Activated CD8-positive, alpha-beta T cell treated with anti-CD3 and anti-CD28 coated beads, Interleukin-2, amount 10 ng/mL, durations not matched to agents 7 days and 5 days (primary cell): ENCODE measurements around the gene SRCAP. TPM values are rescaled to one million over a fixed set of nuclear protein-coding genes. Genes with fewer than 3 reads are reported as not detected.
"Not testable (repeated sequence)": the region's sequence is repeated elsewhere in the genome, so short reads cannot be mapped to it uniquely, and the experiment has no call there.

Experiments
- ATAC-seq: fragments of 150-1000 bp; cut with Tn5 transposase; one replicate; pipeline ENCODE4 v1.10.0; 2021; ENCODE audit warnings: moderate library complexity
- CTCF ChIA-PET: fragments of 350-600 bp; sonication (Branson Sonifier 250); formaldehyde crosslinking; loops from one replicate; lab custom pipeline; 2021; ENCODE audit warnings: antibody characterized with exemption; lab: Charles Lee
- POLR2A ChIA-PET: fragments of 350-600 bp; sonication (Branson Sonifier 250); formaldehyde crosslinking; loops from one replicate; lab custom pipeline; 2021; ENCODE audit warnings: antibody characterized with exemption; lab: Charles Lee
- DNase-seq: peaks from one replicate; pipeline ENCODE4 v3.0.0-alpha.2; 2020
- H3K27ac Mint-ChIP-seq: one replicate; pipeline ENCODE4 v1.8.0; 2021; ENCODE audit warnings: mild to moderate bottlenecking, mixed read lengths
- H3K27me3 Mint-ChIP-seq: one replicate; pipeline ENCODE4 v1.8.0; 2021; ENCODE audit warnings: low read depth, mixed read lengths
- H3K36me3 Mint-ChIP-seq: one replicate; pipeline ENCODE4 v1.8.0; 2021; ENCODE audit warnings: low read depth, mixed read lengths
- H3K4me1 Mint-ChIP-seq: one replicate; pipeline ENCODE4 v1.8.0; 2021; ENCODE audit warnings: low read depth, mixed read lengths
- H3K4me3 Mint-ChIP-seq: one replicate; pipeline ENCODE4 v1.8.0; 2021; ENCODE audit warnings: mild to moderate bottlenecking, mixed read lengths
- H3K9me3 Mint-ChIP-seq: one replicate; pipeline ENCODE4 v1.8.0; 2022; ENCODE audit warnings: mixed read lengths; ENCODE audit not compliant: insufficient read depth
- total RNA-seq, 2 experiments: library from RNA; stranded (reverse); gene quantifications; one replicate each; pipeline ENCODE4 v1.2.3, GENCODE V29; 2021

The SRCAP gene
- total RNA-seq, 2 experiments from 2014 or later: 75.2 to 76.0 TPM

DNA sequence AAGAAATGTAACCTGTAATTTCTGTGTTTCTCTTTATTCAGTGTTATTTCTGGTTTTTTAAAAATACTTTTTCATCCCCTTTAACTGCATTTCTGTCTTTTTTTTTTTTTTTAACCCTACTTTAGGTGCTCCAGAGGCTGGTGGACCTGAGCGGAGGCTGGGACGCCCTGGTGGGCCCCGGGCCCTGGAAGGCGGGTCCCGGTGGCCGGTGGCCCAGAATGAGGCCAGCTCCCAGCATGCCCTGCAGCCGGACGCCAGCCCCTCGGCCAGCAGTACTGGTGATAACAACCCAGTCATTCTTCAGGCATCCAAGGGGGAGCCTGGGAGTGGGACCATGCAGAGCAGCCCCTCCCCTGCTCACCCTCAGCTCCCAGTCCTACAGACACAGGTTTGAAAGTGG lies 1.5 kb downstream of the SRCAP start:
- ATAC-seq (no peak), DNase-seq (no peak)
- Mint-ChIP-seq H3K4me3 (peak overlapping the region; percentile 97), H3K4me1 (peaks cover 33% of the 10 kb centered on the region), H3K36me3 (peaks cover 41% of the 10 kb centered on the region), H3K9me3 (no peaks in the 10 kb centered on the region), H3K27me3 (no peaks in the 10 kb centered on the region), H3K27ac (no peak overlapping the region)
- ChIA-PET CTCF (no interaction called here), POLR2A (no interaction called here)

- no peak for DNase-seq
- H3K27me3 Mint-ChIP-seq: no peaks in the 10 kb centered on the region
- ChIA-PET CTCF (no interaction called here), POLR2A (no interaction called here)
- H3K36me3 Mint-ChIP-seq: peaks cover 44% of the 10 kb centered on the region
- no peak overlapping the region for H3K4me3 Mint-ChIP-seq
- no peaks in the 10 kb centered on the region for H3K9me3 Mint-ChIP-seq
- no peak for ATAC-seq
- peaks cover 31% of the 10 kb centered on the region for H3K4me1 Mint-ChIP-seq
- H3K27ac Mint-ChIP-seq: no peak overlapping the region
Measured at GRCh38 chr16:30700971-30701370, 2.0 kb downstream of the SRCAP start.

GRCh38 chr16:30703071-30703470 lies 4.1 kb downstream of the SRCAP start:
- POLR2A ChIA-PET: interaction anchor here (1.3 kb wide), 1 partner anchor 17 kb away, joined by 4 read pairs; no protein-coding TSS in a partner anchor
- not testable (repeated sequence) for H3K27me3 Mint-ChIP-seq, DNase-seq, H3K9me3 Mint-ChIP-seq, ATAC-seq, H3K27ac Mint-ChIP-seq, H3K4me3 Mint-ChIP-seq
- Mint-ChIP-seq H3K36me3 (peaks cover 62% of the 10 kb centered on the region), H3K4me1 (peaks cover 22% of the 10 kb centered on the region)
- CTCF ChIA-PET: interaction anchor here (1.6 kb wide), 1 partner anchor 9 kb away, joined by 3 read pairs; no protein-coding TSS in a partner anchor

- H3K27me3 Mint-ChIP-seq: no peaks in the 10 kb centered on the region
- CTCF ChIA-PET: no interaction called here
- H3K27ac Mint-ChIP-seq: no peak overlapping the region
- DNase-seq (no peak), ATAC-seq (no peak)
- POLR2A ChIA-PET: interaction anchor here (1.3 kb wide), 1 partner anchor 18 kb away, joined by 4 read pairs; no protein-coding TSS in a partner anchor
- H3K9me3 Mint-ChIP-seq: no peaks in the 10 kb centered on the region
- peaks cover 22% of the 10 kb centered on the region for H3K4me1 Mint-ChIP-seq
- no peak overlapping the region for H3K4me3 Mint-ChIP-seq
- peaks cover 65% of the 10 kb centered on the region for H3K36me3 Mint-ChIP-seq
Measured at GRCh38 chr16:30703971-30704370, 5.0 kb downstream of the SRCAP start.

DNA sequence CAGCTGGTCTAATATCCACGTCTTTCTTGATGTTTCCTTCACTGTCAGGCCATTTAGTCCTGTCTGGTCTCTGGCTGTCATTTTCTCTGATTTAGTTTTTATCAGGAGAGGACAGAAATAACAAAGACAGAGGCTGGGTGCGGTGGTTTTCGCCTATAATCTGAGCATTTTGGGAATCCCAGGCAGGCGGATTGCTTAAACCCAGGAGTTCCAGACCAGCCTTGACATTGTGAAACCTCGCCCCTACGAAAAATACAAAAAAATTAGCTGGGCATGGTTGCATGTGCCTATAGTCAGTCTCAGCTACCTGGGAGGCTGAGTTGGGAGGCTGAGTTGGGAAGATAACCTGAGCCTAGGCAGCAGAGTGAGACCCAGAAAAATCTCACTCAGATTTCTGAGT lies 7.1 kb downstream of the SRCAP start:
- no peaks in the 10 kb centered on the region for H3K9me3 Mint-ChIP-seq
- H3K27ac Mint-ChIP-seq: no peak overlapping the region
- H3K36me3 Mint-ChIP-seq: peaks cover 67% of the 10 kb centered on the region
- POLR2A ChIA-PET: interaction anchor here (0.6 kb wide), 1 partner anchor 201 kb away, joined by 3 read pairs; no protein-coding TSS in a partner anchor
- DNase-seq: no peak
- H3K4me1 Mint-ChIP-seq: peaks cover 6% of the 10 kb centered on the region
- H3K27me3 Mint-ChIP-seq: no peaks in the 10 kb centered on the region
- no peak overlapping the region for H3K4me3 Mint-ChIP-seq
- CTCF ChIA-PET: interaction anchor here (0.8 kb wide), 1 partner anchor 12 kb away, joined by 3 read pairs; no protein-coding TSS in a partner anchor
- ATAC-seq: no peak

GRCh38 chr16:30710971-30711370 lies 12.0 kb downstream of the SRCAP start:
- ChIA-PET CTCF (interaction anchor here (1.3 kb wide), 1 partner anchor 104 kb away, joined by 3 read pairs; no protein-coding TSS in a partner anchor), POLR2A (no interaction called here)
- Mint-ChIP-seq H3K27me3 (no peaks in the 10 kb centered on the region), H3K4me1 (peaks cover 24% of the 10 kb centered on the region), H3K27ac (no peak overlapping the region), H3K4me3 (no peak overlapping the region), H3K9me3 (no peaks in the 10 kb centered on the region), H3K36me3 (peaks cover 81% of the 10 kb centered on the region)
- DNase-seq (no peak), ATAC-seq (no peak)

DNA sequence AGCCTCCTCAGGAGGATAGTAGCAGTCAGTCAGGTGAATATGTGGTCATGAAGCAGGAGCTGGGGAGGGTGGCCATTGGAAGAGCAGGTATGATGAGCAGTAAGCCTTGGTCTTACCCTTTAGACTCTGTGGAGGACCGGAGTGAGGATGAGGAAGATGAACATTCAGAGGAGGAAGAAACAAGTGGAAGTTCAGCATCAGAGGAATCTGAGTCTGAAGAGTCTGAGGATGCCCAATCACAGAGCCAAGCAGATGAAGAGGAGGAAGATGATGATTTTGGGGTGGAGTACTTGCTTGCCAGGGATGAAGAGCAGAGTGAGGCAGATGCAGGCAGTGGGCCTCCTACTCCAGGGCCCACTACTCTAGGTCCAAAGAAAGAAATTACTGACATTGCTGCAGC lies 12.7 kb downstream of the SRCAP start:
- no peaks in the 10 kb centered on the region for H3K27me3 Mint-ChIP-seq
- ATAC-seq (no peak), DNase-seq (no peak)
- CTCF ChIA-PET: interaction anchor here (1.3 kb wide), 1 partner anchor 103 kb away, joined by 3 read pairs; no protein-coding TSS in a partner anchor
- POLR2A ChIA-PET: no interaction called here
- no peaks in the 10 kb centered on the region for H3K9me3 Mint-ChIP-seq
- no peak overlapping the region for H3K4me3 Mint-ChIP-seq
- H3K36me3 Mint-ChIP-seq: peaks cover 84% of the 10 kb centered on the region
- H3K4me1 Mint-ChIP-seq: peaks cover 31% of the 10 kb centered on the region
- H3K27ac Mint-ChIP-seq: no peak overlapping the region

GRCh38 chr16:30715750-30716445 lies 16.9 kb downstream of the SRCAP start:
- peak; percentile 97 for ATAC-seq
- H3K27me3 Mint-ChIP-seq: no peaks in the 10 kb centered on the region
- POLR2A ChIA-PET: interaction anchor here (1.0 kb wide), 2 partner anchors 26 to 32 kb away, joined by 3 to 4 read pairs; partner anchors contain the start of gene PHKG2
- peaks cover 72% of the 10 kb centered on the region for H3K36me3 Mint-ChIP-seq
- peak overlapping the region; percentile 91 for H3K27ac Mint-ChIP-seq
- peak; percentile 65 for DNase-seq
- peak overlapping the region; percentile 24 for H3K4me3 Mint-ChIP-seq
- peaks cover 38% of the 10 kb centered on the region for H3K4me1 Mint-ChIP-seq
- H3K9me3 Mint-ChIP-seq: no peaks in the 10 kb centered on the region
- CTCF ChIA-PET: no interaction called here

DNA sequence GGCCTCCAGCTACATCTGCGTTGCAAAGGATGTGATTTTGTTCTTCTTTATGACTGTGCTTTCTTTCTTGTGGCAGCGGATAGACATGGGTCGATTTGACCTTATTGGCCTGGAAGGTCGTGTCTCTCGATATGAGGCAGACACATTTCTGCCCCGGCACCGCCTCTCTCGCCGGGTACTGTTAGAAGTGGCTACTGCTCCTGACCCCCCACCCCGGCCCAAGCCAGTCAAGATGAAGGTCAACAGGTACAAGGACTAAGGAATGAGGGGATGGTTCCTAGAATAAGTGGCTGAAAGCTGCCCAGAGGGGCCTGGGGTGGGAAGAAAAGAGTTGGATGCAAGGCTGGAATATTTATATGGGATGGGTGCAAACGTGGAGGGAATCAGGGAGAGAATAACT lies 21.1 kb downstream of the SRCAP start:
- DNase-seq (no peak), ATAC-seq (no peak)
- peaks cover 21% of the 10 kb centered on the region for H3K4me1 Mint-ChIP-seq
- POLR2A ChIA-PET: no interaction called here
- CTCF ChIA-PET: interaction anchor here (0.7 kb wide), 1 partner anchor 95 kb away, joined by 3 read pairs; no protein-coding TSS in a partner anchor
- no peak overlapping the region for H3K4me3 Mint-ChIP-seq
- H3K27me3 Mint-ChIP-seq: no peaks in the 10 kb centered on the region
- no peaks in the 10 kb centered on the region for H3K9me3 Mint-ChIP-seq
- H3K27ac Mint-ChIP-seq: peak overlapping the region; percentile 10
- peaks cover 75% of the 10 kb centered on the region for H3K36me3 Mint-ChIP-seq

DNA sequence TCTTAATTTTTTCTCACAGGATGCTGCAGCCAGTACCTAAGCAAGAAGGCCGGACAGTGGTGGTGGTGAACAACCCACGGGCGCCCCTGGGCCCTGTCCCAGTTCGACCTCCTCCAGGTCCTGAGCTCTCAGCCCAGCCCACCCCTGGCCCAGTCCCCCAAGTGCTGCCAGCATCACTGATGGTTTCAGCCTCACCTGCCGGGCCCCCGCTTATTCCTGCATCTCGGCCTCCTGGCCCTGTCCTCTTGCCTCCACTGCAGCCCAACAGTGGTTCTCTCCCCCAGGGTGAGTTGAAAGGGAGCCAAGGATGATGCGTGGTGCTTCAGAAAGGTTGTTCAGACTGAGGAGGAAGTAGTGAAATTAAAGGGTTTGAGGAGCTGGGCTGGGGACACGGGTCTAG lies 21.7 kb downstream of the SRCAP start:
- ATAC-seq: no peak
- H3K9me3 Mint-ChIP-seq: no peaks in the 10 kb centered on the region
- H3K4me1 Mint-ChIP-seq: peaks cover 17% of the 10 kb centered on the region
- H3K27me3 Mint-ChIP-seq: no peaks in the 10 kb centered on the region
- DNase-seq: no peak
- CTCF ChIA-PET: no interaction called here
- no peak overlapping the region for H3K4me3 Mint-ChIP-seq
- H3K27ac Mint-ChIP-seq: peak overlapping the region; percentile 13
- peaks cover 77% of the 10 kb centered on the region for H3K36me3 Mint-ChIP-seq
- POLR2A ChIA-PET: interaction anchor here (1.3 kb wide), 1 partner anchor 11 kb away, joined by 3 read pairs; no protein-coding TSS in a partner anchor

DNA sequence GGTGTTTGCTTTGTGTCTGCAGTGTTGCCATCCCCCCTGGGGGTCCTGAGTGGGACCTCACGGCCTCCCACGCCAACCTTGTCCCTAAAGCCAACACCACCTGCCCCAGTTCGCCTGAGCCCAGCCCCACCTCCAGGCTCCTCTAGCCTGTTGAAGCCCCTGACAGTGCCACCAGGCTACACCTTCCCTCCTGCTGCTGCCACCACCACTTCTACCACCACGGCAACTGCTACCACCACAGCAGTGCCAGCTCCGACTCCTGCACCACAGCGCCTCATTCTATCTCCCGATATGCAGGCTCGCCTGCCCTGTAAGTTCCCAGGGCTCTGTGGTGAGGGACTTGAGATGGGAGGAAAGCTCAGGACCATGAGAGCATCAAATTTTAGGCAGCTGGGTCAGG lies 22.2 kb downstream of the SRCAP start:
- H3K27ac Mint-ChIP-seq: no peak overlapping the region
- CTCF ChIA-PET: no interaction called here
- peaks cover 12% of the 10 kb centered on the region for H3K4me1 Mint-ChIP-seq
- no peaks in the 10 kb centered on the region for H3K27me3 Mint-ChIP-seq
- H3K4me3 Mint-ChIP-seq: no peak overlapping the region
- peaks cover 76% of the 10 kb centered on the region for H3K36me3 Mint-ChIP-seq
- ATAC-seq (no peak), DNase-seq (no peak)
- POLR2A ChIA-PET: interaction anchor here (1.2 to 1.3 kb wide), 2 partner anchors 11 kb away, joined by 3 read pairs; no protein-coding TSS in a partner anchor
- no peaks in the 10 kb centered on the region for H3K9me3 Mint-ChIP-seq

- no peaks in the 10 kb centered on the region for H3K27me3 Mint-ChIP-seq
- H3K9me3 Mint-ChIP-seq: no peaks in the 10 kb centered on the region
- peaks cover 72% of the 10 kb centered on the region for H3K36me3 Mint-ChIP-seq
- DNase-seq: no peak
- peaks cover 8% of the 10 kb centered on the region for H3K4me1 Mint-ChIP-seq
- POLR2A ChIA-PET: interaction anchor here (1.2 to 1.3 kb wide), 2 partner anchors 11 kb away, joined by 3 read pairs; no protein-coding TSS in a partner anchor
- H3K4me3 Mint-ChIP-seq: no peak overlapping the region
- no peak for ATAC-seq
- H3K27ac Mint-ChIP-seq: no peak overlapping the region
- CTCF ChIA-PET: no interaction called here
Measured at GRCh38 chr16:30721606-30722005, 22.6 kb downstream of the SRCAP start.
